A549 (cell line): ENCODE measurements around the gene ABCA2. TPM values are rescaled to one million over a fixed set of nuclear protein-coding genes. Genes with fewer than 3 reads are reported as not detected.
"Not testable (repeated sequence)": the region's sequence is repeated elsewhere in the genome, so short reads cannot be mapped to it uniquely, and the experiment has no call there.

Source experiments
- ATAC-seq, 2 experiments: fragments of 200-7000 bp in 1 of 2; fragments of >200 bp in 1 of 2; cut with Nextera tagmentation in 1 of 2; cut with Tn5 transposase in 1 of 2; 3 replicates each; pipeline versions ENCODE4 v1.8.0 to v1.9.1; 2018 to 2020; ENCODE audit warnings: mild to moderate bottlenecking in 1 of 2, moderate library complexity in 1 of 2
- CTCF ChIA-PET: fragments of 300-600 bp; sonication (Branson Sonifier 250); formaldehyde crosslinking; extraction: SDS; loops from one replicate; lab custom pipeline; 2021; ENCODE audit warnings: antibody characterized with exemption, inconsistent platforms; lab: Yijun Ruan, JAX
- POLR2A ChIA-PET: fragments of 350-600 bp; formaldehyde crosslinking; extraction: SDS; loops from one replicate; lab custom pipeline; 2021; ENCODE audit warnings: antibody characterized with exemption, inconsistent platforms; lab: Yijun Ruan, JAX
- DNase-seq, 2 experiments: peaks; one replicate each; pipeline versions ENCODE4 v3.0.0 to v3.0.0-alpha.2; 2011 to 2016; ENCODE audit warnings: low read depth in 1 of 2, low spot score in 1 of 2
- FAIRE-seq: peaks from 2 replicates; lab custom pipeline; 2011; peaks lifted over from hg19 to GRCh38; lab: Jason Lieb, UNC
- H3K27ac ChIP-seq, 2 experiments: fragments of >200 bp; sonication (Bioruptor Twin); formaldehyde crosslinking; 3 replicates each; pipeline ENCODE4 v1.5.1; 2016 to 2017
- H3K4me1 ChIP-seq: fragments of >200 bp; sonication (Bioruptor Twin); formaldehyde crosslinking; 3 replicates; pipeline ENCODE4 v1.6.1; 2016
- H3K4me2 ChIP-seq: fragments of >200 bp; sonication (Bioruptor Twin); formaldehyde crosslinking; 3 replicates; pipeline ENCODE4 v1.6.1; 2016
- H3K4me3 ChIP-seq: fragments of >200 bp; sonication (Bioruptor Twin); formaldehyde crosslinking; 3 replicates; pipeline ENCODE4 v1.5.1; 2016
- H3K9me3 ChIP-seq: fragments of >200 bp; sonication (Bioruptor Twin); formaldehyde crosslinking; 3 replicates; pipeline ENCODE4 v1.6.1; 2016
- FOSB ChIP-seq: fragments of 250-450 bp; sonication (Bioruptor Pico); IDR thresholded peaks from 2 replicates; pipeline ENCODE4 v1.5.0; 2020; ENCODE audit warnings: mild to moderate bottlenecking, moderate library complexity
- HOXA7 ChIP-seq: fragments of 250-450 bp; sonication (Bioruptor Pico); IDR thresholded peaks from 2 replicates; pipeline ENCODE4 v1.5.0; 2020; ENCODE audit warnings: mild to moderate bottlenecking, moderate library complexity
- JUN ChIP-seq, 2 experiments: fragments of >200 bp; sonication (Bioruptor Twin); formaldehyde crosslinking; IDR thresholded peaks; 2 replicates in 1 of 2; 3 replicates in 1 of 2; pipeline ENCODE4 v1.6.1; 2016 to 2017
- KDM1A ChIP-seq: fragments of 200-600 bp; sonication (generic); IDR thresholded peaks from 2 replicates; pipeline ENCODE4 v1.6.1; 2016; ENCODE audit warnings: low read depth, mild to moderate bottlenecking
- NR3C1 ChIP-seq: fragments of >200 bp; sonication (Bioruptor Twin); formaldehyde crosslinking; IDR thresholded peaks from 3 replicates; pipeline ENCODE4 v1.6.1; 2017
- RAD21 ChIP-seq, 2 experiments: fragments of >200 bp in 1 of 2; sonication (Bioruptor Twin) in 1 of 2; formaldehyde crosslinking in 1 of 2; IDR thresholded peaks in 1 of 2; conservative IDR thresholded peaks in 1 of 2; 2 replicates in 1 of 2; 3 replicates in 1 of 2; pipeline ENCODE4 v1.6.1; 2012 to 2018; ENCODE audit warnings: inconsistent platforms in 1 of 2
- RARB ChIP-seq: fragments of 250-450 bp; sonication (Bioruptor Pico); IDR thresholded peaks from 2 replicates; pipeline ENCODE4 v1.8.0; 2021; ENCODE audit warnings: mild to moderate bottlenecking, moderate library complexity
- SMC3 ChIP-seq: fragments of >200 bp; sonication (Bioruptor Twin); formaldehyde crosslinking; IDR thresholded peaks from 3 replicates; pipeline ENCODE4 v1.6.1; 2018; ENCODE audit warnings: inconsistent platforms
- WGBS: methylation state at CpG from one replicate; pipeline ENCODE4 v1.1.6; 2017; ENCODE audit errors: missing lambda C conversion rate; 5-methylcytosine and 5-hydroxymethylcytosine counted together
- polyA plus RNA-seq, 4 experiments: library from polyadenylated mRNA; depleted of rRNA in 3 of 4; stranded (reverse); fragments of >200 nt; fragmentation: RNase III in 1 of 4; extraction: RNeasy Plus Mini Kit Qiagen cat#74134 plus additional on column Dnase treatment in 1 of 4; gene quantifications; 2 replicates in 3 of 4; 3 replicates in 1 of 4; pipeline ENCODE4 v1.2.3, GENCODE V29; 2011 to 2017
- TF ChIP-seq, protein P1 (sequence below): fragments of >200 bp; sonication (Bioruptor Twin); formaldehyde crosslinking; IDR thresholded peaks from 3 replicates; pipeline ENCODE4 v1.5.1; 2016
- TF ChIP-seq, protein P2 (sequence below): IDR thresholded peaks from 2 replicates; pipeline ENCODE4 v1.6.1; 2012

ABCA2 gene
- polyA plus RNA-seq, 2 of the 4 experiments (the other 2 are of a cell fraction): 8.3 to 24.7 TPM

DNA sequence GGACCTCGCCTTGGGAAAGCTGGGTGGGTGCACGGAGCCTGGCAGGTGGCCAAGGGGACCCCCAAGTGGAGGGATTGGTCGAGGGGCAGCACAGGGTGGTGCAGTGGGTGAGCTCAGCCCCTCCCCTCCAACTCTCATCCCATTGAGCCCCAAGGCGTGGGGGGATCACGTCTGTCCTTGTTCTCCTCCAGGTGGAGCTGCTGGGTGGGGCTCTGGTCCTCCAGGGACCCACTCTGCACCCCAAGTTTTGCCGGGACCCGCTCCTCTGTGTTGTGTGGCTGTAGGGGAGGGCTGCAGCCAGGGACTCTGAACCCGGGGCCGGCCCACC is 7.4 kb upstream of the ABCA2 start:
- ChIA-PET CTCF (interaction anchor here (0.6 to 20.4 kb wide), 71 partner anchors 9 to 321 kb away, joined by 3 to 282 read pairs (median 5); partner anchors contain the start of genes ABCA2, AJM1, C8G and CLIC3), POLR2A (interaction anchor here (0.6 to 1.7 kb wide), 6 partner anchors 39 to 205 kb away, joined by 3 to 5 read pairs (median 4); partner anchors contain the start of gene CLIC3)
- WGBS: 47% methylated on average over 5 of the region's 9 CpGs

DNA sequence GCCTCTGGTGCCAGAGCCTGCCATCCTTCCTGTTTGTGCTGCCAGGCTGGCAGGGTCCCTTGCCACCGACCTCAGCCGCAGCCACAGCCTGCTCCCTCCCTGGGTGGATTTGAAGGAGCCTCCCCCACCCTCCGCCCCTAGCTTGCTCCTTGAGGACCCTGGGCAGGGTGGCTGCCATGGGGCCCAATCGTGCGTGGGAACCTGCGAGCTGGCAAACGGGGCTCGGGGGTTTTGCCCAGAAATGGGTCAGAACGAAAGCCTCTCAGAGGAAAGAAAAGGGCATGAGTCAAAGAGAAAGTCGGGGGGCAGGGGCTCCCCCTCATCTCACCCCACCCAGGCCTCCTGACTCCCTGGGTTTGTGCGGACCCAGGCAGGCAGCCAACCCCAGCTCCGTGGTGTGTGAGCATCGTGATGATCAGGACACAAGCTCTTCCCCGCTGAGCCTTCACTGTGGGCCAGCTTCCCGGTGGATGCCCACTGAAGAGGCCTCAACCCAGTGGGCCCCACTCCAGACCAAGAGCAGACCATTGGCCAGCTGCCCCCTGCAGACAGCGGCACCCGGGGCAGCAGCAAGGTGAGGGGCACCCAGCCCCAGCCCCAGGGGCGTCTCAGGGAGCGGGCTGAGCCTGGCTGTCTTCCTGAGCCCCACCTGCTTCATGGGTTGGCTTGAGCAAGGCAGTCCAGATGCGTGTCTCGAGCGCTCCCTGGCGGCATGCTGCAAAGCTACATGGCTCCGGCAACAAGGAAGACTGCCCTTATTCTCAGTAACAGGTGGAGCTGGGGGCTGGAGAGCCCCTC is 6.9 kb upstream of the ABCA2 start:
- ATAC-seq (peak; percentile 76 to 94), DNase-seq (peak; percentile 90 to 92), FAIRE-seq (peak; percentile 92)
- Histone ChIP-seq H3K4me1 (peaks cover 18% of the 10 kb centered on the region), H3K9me3 (no peaks in the 10 kb centered on the region), H3K4me2 (peak overlapping the region; percentile 77), H3K4me3 (no peak overlapping the region), H3K27ac (peak overlapping the region; percentile 34 to 67; a peak in 4 of 6 replicates)
- TF ChIP-seq JUN (IDR thresholded peaks at IDR 0.05) (peak in 1 of 2 experiments; percentile 28; a peak in 1 of 5 replicates), NR3C1 (no peak), RAD21 (conservative IDR thresholded peaks at IDR 0.05 in 1 of 2, IDR thresholded peaks at IDR 0.05 in 1 of 2) (peak; percentile 82 to 92), FOSB (CRISPR knock-in tag) (no peak), HOXA7 (no peak), SMC3 (peak; percentile 83)
- TF ChIP-seq, protein P1, sequence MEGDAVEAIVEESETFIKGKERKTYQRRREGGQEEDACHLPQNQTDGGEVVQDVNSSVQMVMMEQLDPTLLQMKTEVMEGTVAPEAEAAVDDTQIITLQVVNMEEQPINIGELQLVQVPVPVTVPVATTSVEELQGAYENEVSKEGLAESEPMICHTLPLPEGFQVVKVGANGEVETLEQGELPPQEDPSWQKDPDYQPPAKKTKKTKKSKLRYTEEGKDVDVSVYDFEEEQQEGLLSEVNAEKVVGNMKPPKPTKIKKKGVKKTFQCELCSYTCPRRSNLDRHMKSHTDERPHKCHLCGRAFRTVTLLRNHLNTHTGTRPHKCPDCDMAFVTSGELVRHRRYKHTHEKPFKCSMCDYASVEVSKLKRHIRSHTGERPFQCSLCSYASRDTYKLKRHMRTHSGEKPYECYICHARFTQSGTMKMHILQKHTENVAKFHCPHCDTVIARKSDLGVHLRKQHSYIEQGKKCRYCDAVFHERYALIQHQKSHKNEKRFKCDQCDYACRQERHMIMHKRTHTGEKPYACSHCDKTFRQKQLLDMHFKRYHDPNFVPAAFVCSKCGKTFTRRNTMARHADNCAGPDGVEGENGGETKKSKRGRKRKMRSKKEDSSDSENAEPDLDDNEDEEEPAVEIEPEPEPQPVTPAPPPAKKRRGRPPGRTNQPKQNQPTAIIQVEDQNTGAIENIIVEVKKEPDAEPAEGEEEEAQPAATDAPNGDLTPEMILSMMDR: peak; percentile 86
- TF ChIP-seq, protein P2, sequence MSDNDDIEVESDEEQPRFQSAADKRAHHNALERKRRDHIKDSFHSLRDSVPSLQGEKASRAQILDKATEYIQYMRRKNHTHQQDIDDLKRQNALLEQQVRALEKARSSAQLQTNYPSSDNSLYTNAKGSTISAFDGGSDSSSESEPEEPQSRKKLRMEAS: 0 out of 2 replicates have a peak, but pooled peaks have one; percentile 27
- 23% methylated on average over 12 of the region's 24 CpGs for WGBS
- ChIA-PET CTCF (interaction anchor here (0.5 to 20.4 kb wide), 74 partner anchors 10 to 321 kb away, joined by 3 to 282 read pairs (median 5); partner anchors contain the start of genes ABCA2, AJM1, C8G and CLIC3), POLR2A (interaction anchor here (0.6 to 1.7 kb wide), 7 partner anchors 39 to 206 kb away, joined by 3 to 5 read pairs (median 3); partner anchors contain the start of gene CLIC3)

More for the DNA sequence above, 7.4 kb upstream of the ABCA2 start:
- Histone ChIP-seq H3K9me3 (no peaks in the 10 kb centered on the region), H3K4me3 (no peak overlapping the region), H3K4me1 (peaks cover 18% of the 10 kb centered on the region), H3K27ac (no peak overlapping the region), H3K4me2 (peak overlapping the region; percentile 77)
- TF ChIP-seq, protein P1: peak; percentile 38
- no peak for TF ChIP-seq FOSB (CRISPR knock-in tag)
- 0 out of 5 replicates have a peak, but pooled peaks of 1 of the 2 experiments have one; percentile 8 for TF ChIP-seq RAD21 (conservative IDR thresholded peaks at IDR 0.05 in 1 of 2, IDR thresholded peaks at IDR 0.05 in 1 of 2)
- peak; percentile 31 to 57; a peak in 5 of 6 replicates for ATAC-seq
- DNase-seq: no peak
- FAIRE-seq: no peak

DNA sequence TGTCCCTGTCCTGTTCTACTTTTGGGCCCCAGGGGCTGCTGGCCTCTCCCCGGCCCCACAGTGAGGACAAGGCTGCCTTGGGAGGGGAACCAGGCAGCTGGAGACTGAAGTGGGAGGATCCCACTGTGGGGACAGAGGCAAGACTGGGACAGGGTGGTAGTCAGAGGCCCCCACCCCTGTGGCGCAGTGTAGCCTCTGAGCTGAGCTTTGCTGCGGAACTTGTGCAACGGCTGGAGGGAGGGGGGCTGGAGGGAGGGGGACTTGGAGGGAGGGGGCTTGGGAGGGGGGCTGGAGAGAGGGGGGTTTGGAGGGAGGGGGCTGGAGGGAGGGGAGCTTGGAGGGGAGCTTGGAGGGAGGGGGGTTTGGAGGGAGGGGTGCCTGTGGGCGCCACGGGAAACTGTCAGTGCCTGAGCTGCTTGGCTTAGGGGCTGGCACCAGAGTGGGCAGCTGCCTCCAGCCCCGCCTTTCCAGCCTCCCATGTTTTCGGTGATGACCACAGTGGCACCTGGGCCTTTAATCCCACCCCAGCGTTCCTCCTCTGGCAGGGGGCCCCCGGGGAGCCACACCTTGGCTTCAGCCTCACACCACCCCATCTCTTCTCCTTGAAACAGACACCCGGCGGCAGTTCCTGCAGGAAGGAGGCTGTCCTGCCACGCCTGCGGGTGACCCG is 6.1 kb upstream of the ABCA2 start:
- FAIRE-seq (no peak), ATAC-seq (peak; percentile 9 to 30; a peak in 4 of 6 replicates), DNase-seq (no peak)
- H3K4me3 ChIP-seq: no peak overlapping the region
- peaks cover 19% of the 10 kb centered on the region for H3K4me1 ChIP-seq
- TF ChIP-seq KDM1A (no peak), RARB (CRISPR knock-in tag) (no peak)
- ChIA-PET POLR2A (interaction anchor here (0.6 to 1.7 kb wide), 4 partner anchors 38 to 186 kb away, joined by 3 to 5 read pairs (median 3); partner anchors contain the start of gene CLIC3), CTCF (interaction anchor here (0.5 to 20.4 kb wide), 47 partner anchors 10 to 320 kb away, joined by 3 to 282 read pairs (median 7); partner anchors contain the start of genes ABCA2, AJM1, C8G and CLIC3)
- WGBS: 32% methylated on average over 9 of the region's 15 CpGs
- peak overlapping the region; percentile 77 for H3K4me2 ChIP-seq
- H3K27ac ChIP-seq: peak overlapping the region; percentile 34 to 67; a peak in 4 of 6 replicates
- no peaks in the 10 kb centered on the region for H3K9me3 ChIP-seq

DNA sequence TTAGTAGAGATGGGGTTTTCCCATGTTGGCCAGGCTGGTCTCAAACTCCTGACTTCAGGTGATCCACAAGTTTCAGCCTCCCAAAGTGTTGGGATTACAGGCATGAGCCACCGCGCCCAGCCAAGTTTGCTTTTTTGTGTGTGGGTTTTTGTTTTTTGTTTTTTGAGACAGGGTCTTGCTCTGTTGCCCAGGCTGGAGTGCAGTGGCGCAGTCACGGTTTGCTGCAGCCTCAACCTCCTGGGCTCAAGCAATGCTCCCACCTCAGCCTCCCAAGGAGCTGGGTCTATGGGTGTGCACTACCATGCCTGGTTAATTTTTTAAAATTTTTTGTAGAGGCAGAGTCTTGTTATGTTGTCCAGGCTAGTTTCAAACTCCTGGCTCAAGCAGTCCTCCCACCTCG is 5.4 kb upstream of the ABCA2 start:
- ATAC-seq, POLR2A ChIA-PET: not testable (repeated sequence)

More for the DNA sequence above, 5.4 kb upstream of the ABCA2 start:
- not testable (repeated sequence) for DNase-seq, H3K9me3 ChIP-seq, FAIRE-seq, H3K27ac ChIP-seq, H3K4me2 ChIP-seq, H3K4me3 ChIP-seq
- CTCF ChIA-PET: interaction anchor here (0.8 to 20.4 kb wide), 7 partner anchors 9 to 246 kb away, joined by 3 to 282 read pairs (median 34); partner anchors contain the start of genes ABCA2, C8G, CLIC3 and FBXW5
- WGBS: 92% methylated on average over 5 of the region's 5 CpGs
- H3K4me1 ChIP-seq: peaks cover 26% of the 10 kb centered on the region
